Esophagus squamous epithelium (tissue), 4 donors: ENCODE results near the gene NUTM2F.
"Not testable (repeated sequence)": the region's sequence is repeated elsewhere in the genome, so short reads cannot be mapped to it uniquely, and the experiment has no call there.

Source experiments
- POLR2A ChIP-seq, 4 donors: fragments of 450-650 bp; IDR thresholded peaks; one replicate each; pipeline ENCODE4 v1.6.1; 2017; ENCODE audit warnings: antibody characterized with exemption in 4 of 4, mild to moderate bottlenecking in 4 of 4, moderate library complexity in 3 of 4
- TF ChIP-seq, protein P1 (sequence below), 6 experiments: fragments of 450-650 bp in 4 of 6; fragments of 200-600 bp in 2 of 6; sonication (generic) in 2 of 6; IDR thresholded peaks; one replicate each; pipeline ENCODE4 v1.5.1; 2016 to 2019; ENCODE audit warnings: antibody characterized with exemption in 6 of 6, mild to moderate bottlenecking in 4 of 6, moderate library complexity in 4 of 6

- TF ChIP-seq, protein P1, sequence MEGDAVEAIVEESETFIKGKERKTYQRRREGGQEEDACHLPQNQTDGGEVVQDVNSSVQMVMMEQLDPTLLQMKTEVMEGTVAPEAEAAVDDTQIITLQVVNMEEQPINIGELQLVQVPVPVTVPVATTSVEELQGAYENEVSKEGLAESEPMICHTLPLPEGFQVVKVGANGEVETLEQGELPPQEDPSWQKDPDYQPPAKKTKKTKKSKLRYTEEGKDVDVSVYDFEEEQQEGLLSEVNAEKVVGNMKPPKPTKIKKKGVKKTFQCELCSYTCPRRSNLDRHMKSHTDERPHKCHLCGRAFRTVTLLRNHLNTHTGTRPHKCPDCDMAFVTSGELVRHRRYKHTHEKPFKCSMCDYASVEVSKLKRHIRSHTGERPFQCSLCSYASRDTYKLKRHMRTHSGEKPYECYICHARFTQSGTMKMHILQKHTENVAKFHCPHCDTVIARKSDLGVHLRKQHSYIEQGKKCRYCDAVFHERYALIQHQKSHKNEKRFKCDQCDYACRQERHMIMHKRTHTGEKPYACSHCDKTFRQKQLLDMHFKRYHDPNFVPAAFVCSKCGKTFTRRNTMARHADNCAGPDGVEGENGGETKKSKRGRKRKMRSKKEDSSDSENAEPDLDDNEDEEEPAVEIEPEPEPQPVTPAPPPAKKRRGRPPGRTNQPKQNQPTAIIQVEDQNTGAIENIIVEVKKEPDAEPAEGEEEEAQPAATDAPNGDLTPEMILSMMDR (IDR thresholded peaks at IDR 0.05), result not testable (repeated sequence)
- not testable (repeated sequence) for TF ChIP-seq POLR2A (IDR thresholded peaks at IDR 0.05)
Measured at GRCh38 chr9:94364093-94364614, 35.7 kb upstream of the NUTM2F start.
